ENCODE measurements around the gene SNX22.

The SNX22 gene

DNA sequence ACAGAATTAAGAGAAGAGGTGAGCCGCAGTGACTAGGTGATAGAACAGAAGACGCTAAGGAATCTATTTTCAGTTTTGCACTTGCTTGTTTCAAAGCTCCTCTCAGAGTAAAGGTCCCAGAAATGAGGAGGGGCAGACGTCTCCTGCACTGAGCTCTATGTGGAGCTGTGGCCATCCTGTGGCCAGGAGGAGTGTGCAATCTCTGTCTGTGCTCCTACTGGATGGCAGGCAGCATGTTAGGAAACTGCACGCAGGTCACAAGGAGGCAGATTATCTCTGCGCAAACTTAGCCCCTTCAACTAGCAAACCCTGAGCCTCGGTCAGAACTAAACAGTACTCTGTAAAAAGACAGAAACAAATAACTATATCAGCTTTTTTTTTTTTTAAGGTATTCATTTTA lies 42.4 kb downstream of the SNX22 start:
- TF ChIP-seq, protein P1, sequence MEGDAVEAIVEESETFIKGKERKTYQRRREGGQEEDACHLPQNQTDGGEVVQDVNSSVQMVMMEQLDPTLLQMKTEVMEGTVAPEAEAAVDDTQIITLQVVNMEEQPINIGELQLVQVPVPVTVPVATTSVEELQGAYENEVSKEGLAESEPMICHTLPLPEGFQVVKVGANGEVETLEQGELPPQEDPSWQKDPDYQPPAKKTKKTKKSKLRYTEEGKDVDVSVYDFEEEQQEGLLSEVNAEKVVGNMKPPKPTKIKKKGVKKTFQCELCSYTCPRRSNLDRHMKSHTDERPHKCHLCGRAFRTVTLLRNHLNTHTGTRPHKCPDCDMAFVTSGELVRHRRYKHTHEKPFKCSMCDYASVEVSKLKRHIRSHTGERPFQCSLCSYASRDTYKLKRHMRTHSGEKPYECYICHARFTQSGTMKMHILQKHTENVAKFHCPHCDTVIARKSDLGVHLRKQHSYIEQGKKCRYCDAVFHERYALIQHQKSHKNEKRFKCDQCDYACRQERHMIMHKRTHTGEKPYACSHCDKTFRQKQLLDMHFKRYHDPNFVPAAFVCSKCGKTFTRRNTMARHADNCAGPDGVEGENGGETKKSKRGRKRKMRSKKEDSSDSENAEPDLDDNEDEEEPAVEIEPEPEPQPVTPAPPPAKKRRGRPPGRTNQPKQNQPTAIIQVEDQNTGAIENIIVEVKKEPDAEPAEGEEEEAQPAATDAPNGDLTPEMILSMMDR (IDR thresholded peaks at IDR 0.05; ENCODE audit: low read depth, low read length) = no peak

DNA sequence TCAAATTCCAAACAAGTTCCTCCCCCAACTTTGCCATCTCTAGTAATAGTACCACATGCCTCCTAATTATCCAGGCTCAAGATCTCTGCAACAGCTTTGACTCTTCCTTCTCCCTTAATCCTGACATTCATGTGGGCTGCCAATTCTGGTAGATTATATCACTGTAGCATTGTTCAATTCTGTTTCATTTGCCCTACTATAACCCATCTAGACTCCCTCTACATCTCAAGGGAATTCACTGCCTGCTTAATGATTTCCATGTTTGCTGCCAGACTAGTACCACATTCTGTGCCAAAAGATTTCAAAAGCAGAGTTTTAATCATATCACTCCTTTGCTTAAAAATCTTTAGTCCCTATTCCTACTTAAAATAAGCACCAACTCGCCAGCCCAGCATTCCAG lies 45.9 kb downstream of the SNX22 start:
- TF ChIP-seq, protein P1 (IDR thresholded peaks at IDR 0.05; ENCODE audit: low read depth, low read length) = no peak
- no peak overlapping the region for H3K4me3 ChIP-seq (ENCODE audit: low read depth, low read length)

More for the DNA sequence above, 42.4 kb downstream of the SNX22 start:
- H3K4me3 ChIP-seq (ENCODE audit: low read depth, low read length) = no peak overlapping the region

DNA sequence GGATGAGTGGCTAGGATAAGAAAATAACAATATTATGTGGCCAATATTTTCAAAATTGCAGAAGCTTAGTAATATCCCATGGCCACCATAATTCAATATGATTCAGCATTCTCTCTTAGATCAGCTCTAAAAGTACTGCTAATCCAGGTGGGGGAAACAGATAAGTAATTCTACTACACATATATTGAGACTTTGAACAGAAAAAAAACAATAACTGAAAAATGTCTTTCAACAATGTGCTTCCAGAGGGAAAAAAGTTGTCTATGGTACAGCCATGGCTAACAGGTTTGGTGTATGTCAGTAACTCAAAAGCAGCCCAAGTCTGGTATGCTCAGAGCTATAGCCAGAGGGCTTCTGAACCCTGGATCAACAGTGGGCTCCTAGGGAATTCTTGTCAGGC lies 53.7 kb downstream of the SNX22 start:
- H3K4me3 ChIP-seq (ENCODE audit: low read depth, low read length) = no peak overlapping the region
- TF ChIP-seq, protein P1 (IDR thresholded peaks at IDR 0.05; ENCODE audit: low read depth, low read length) = no peak

Measured in WI38 (cell line).